A549 (cell line): Measurements from ENCODE around the gene TBC1D24.

ENCODE experiments used
- BHLHE40 ChIP-seq: IDR thresholded peaks from 2 replicates; pipeline ENCODE4 v1.6.1; 2012; ENCODE audit warnings: low read depth, low read length, inconsistent platforms
- CTCF ChIP-seq: fragments of >200 bp; sonication (Bioruptor Twin); formaldehyde crosslinking; IDR thresholded peaks from 3 replicates; pipeline ENCODE4 v1.5.1; 2016
- EHMT2 ChIP-seq: fragments of 200-600 bp; sonication (generic); IDR thresholded peaks from 2 replicates; pipeline ENCODE4 v1.6.1; 2016; ENCODE audit warnings: antibody characterized with exemption, low read depth, mild to moderate bottlenecking, moderate library complexity
- MAX ChIP-seq: IDR thresholded peaks from 2 replicates; pipeline ENCODE4 v1.6.1; 2012
- MAZ ChIP-seq: fragments of 150-350 bp; IDR thresholded peaks from 2 replicates; pipeline ENCODE4 v1.6.1; 2014; ENCODE audit warnings: antibody characterized with exemption, low read depth, low read length, borderline replicate concordance
- NFE2L2 ChIP-seq: fragments of 150-350 bp; conservative IDR thresholded peaks from 2 replicates; pipeline ENCODE4 v1.6.1; 2014; ENCODE audit warnings: low read length
- POLR2A ChIP-seq: IDR thresholded peaks from 2 replicates; pipeline ENCODE4 v1.6.1; 2012; ENCODE audit warnings: mild to moderate bottlenecking, low read length
- USF2 ChIP-seq: fragments of 450-650 bp; IDR thresholded peaks from 2 replicates; pipeline ENCODE4 v1.6.1; 2014; ENCODE audit warnings: antibody characterized with exemption
- ZC3H11A ChIP-seq: fragments of 450-650 bp; IDR thresholded peaks from 2 replicates; pipeline ENCODE4 v1.6.1; 2014; ENCODE audit warnings: antibody characterized with exemption, mild to moderate bottlenecking
- ZSCAN20 ChIP-seq: fragments of 250-450 bp; sonication (Bioruptor Pico); IDR thresholded peaks from 2 replicates; pipeline ENCODE4 v1.8.0; 2022; ENCODE audit warnings: mild to moderate bottlenecking, moderate library complexity

- TF ChIP-seq CTCF (no peak), EHMT2 (no peak), NFE2L2 (no peak), POLR2A (no peak), BHLHE40 (no peak), MAZ (no peak), MAX (no peak), USF2 (no peak), ZC3H11A (no peak), ZSCAN20 (no peak)
Observed at GRCh38 chr16:2511128-2511800, 36.3 kb downstream of the TBC1D24 start.
